OCI-LY7 (cell line): Measurements from ENCODE around the gene DMAC2. TPM values are rescaled to one million over a fixed set of nuclear protein-coding genes. Genes with fewer than 3 reads are reported as not detected.

ENCODE experiments used
- BruUV-seq: library from RNA; stranded (reverse); fragments of 400-500 nt; replicated peaks from 2 replicates; lab custom pipeline; 2021; lab: Mats Ljungman, UMichigan
- CTCF ChIA-PET: fragments of 300-600 bp; sonication (Branson Sonifier 250); formaldehyde crosslinking; loops from one replicate; lab custom pipeline; 2022; ENCODE audit warnings: antibody characterized with exemption; ENCODE audit not compliant: unreplicated experiment; lab: Charles Lee
- POLR2A ChIA-PET: fragments of 300-600 bp; sonication (Branson Sonifier 250); formaldehyde crosslinking; loops from one replicate; lab custom pipeline; 2022; ENCODE audit warnings: antibody characterized with exemption; lab: Charles Lee
- DNase-seq: peaks from one replicate; pipeline ENCODE4 v3.0.0-alpha.2; 2015; ENCODE audit warnings: low spot score
- H2AFZ ChIP-seq: fragments of 200-600 bp; sonication (generic), shearing (Covaris generic); 2 replicates; pipeline ENCODE4 v1.6.1; 2014; ENCODE audit warnings: mild to moderate bottlenecking, antibody characterized with exemption, low read length, moderate library complexity
- H3K27ac ChIP-seq: fragments of 200-600 bp; sonication (generic); 2 replicates; pipeline ENCODE4 v1.5.1; 2014; ENCODE audit warnings: mixed run types, low read depth, mild to moderate bottlenecking, moderate library complexity, low read length, inconsistent platforms; ENCODE audit not compliant: poor library complexity, severe bottlenecking
- H3K36me3 ChIP-seq: fragments of 200-600 bp; sonication (generic); 2 replicates; pipeline ENCODE4 v1.6.1; 2014; ENCODE audit warnings: mild to moderate bottlenecking, antibody characterized with exemption, low read length, moderate library complexity, mixed read lengths; ENCODE audit not compliant: insufficient read depth
- H3K4me1 ChIP-seq: fragments of 200-600 bp; sonication (generic); 2 replicates; pipeline ENCODE4 v1.5.1; 2014; ENCODE audit warnings: mild to moderate bottlenecking, low read length; ENCODE audit not compliant: insufficient read depth, poor library complexity, severe bottlenecking
- H3K4me2 ChIP-seq: fragments of 200-600 bp; sonication (generic); 2 replicates; pipeline ENCODE4 v1.6.1; 2014; ENCODE audit warnings: mild to moderate bottlenecking, low read length
- H3K4me3 ChIP-seq: fragments of 200-600 bp; sonication (generic); 2 replicates; pipeline ENCODE4 v1.5.1; 2014; ENCODE audit warnings: mild to moderate bottlenecking, low read depth, low read length; ENCODE audit not compliant: poor library complexity, severe bottlenecking
- H3K79me2 ChIP-seq: fragments of 200-600 bp; sonication (generic); 2 replicates; pipeline ENCODE4 v1.6.1; 2016; ENCODE audit warnings: low read depth, mild to moderate bottlenecking, low read length, moderate library complexity, mixed read lengths; ENCODE audit not compliant: insufficient read depth
- H3K9me2 ChIP-seq: fragments of 200-600 bp; sonication (generic); 2 replicates; pipeline ENCODE4 v1.6.1; 2016; ENCODE audit warnings: mild to moderate bottlenecking, low read length, mixed read lengths; ENCODE audit not compliant: insufficient read depth
- H3K9me3 ChIP-seq: fragments of 200-600 bp; sonication (generic); 2 replicates; pipeline ENCODE4 v1.6.1; 2014; ENCODE audit warnings: mild to moderate bottlenecking, mixed run types, low read length, mixed read lengths
- H4K20me1 ChIP-seq: fragments of 200-600 bp; sonication (generic); 2 replicates; pipeline ENCODE4 v1.6.1; 2014; ENCODE audit warnings: mild to moderate bottlenecking, antibody characterized with exemption, low read length, moderate library complexity, mixed read lengths; ENCODE audit not compliant: insufficient read depth
- EZH2phosphoT487 ChIP-seq: fragments of 200-600 bp; sonication (generic); IDR thresholded peaks from 2 replicates; pipeline ENCODE4 v1.6.1; 2018; ENCODE audit warnings: low read depth, borderline replicate concordance, mild to moderate bottlenecking, mixed run types, antibody characterized with exemption, low read length, moderate library complexity, mixed read lengths
- intact Hi-C: fragments of 100-400 bp; cut with micrococcal nuclease; formaldehyde crosslinking; loops from one replicate; pipeline ENCODE4 v1.10.0; 2022; ENCODE audit not compliant: unreplicated experiment
- total RNA-seq, 2 experiments: library from RNA; depleted of rRNA in 1 of 2; stranded (reverse); fragments of >200 nt in 1 of 2; shearing (Covaris generic) in 1 of 2; gene quantifications; 2 replicates each; pipeline ENCODE4 v1.2.3, GENCODE V29; 2014 to 2022
- TF ChIP-seq, protein P1 (sequence below): fragments of 200-600 bp; sonication (generic); conservative IDR thresholded peaks from 2 replicates; pipeline ENCODE4 v1.5.1; 2014; ENCODE audit warnings: mild to moderate bottlenecking, antibody characterized with exemption, low read length, moderate library complexity, mixed read lengths

DMAC2 gene
- total RNA-seq, 2 experiments from 2014 or later = 30.6 to 41.6 TPM

DNA sequence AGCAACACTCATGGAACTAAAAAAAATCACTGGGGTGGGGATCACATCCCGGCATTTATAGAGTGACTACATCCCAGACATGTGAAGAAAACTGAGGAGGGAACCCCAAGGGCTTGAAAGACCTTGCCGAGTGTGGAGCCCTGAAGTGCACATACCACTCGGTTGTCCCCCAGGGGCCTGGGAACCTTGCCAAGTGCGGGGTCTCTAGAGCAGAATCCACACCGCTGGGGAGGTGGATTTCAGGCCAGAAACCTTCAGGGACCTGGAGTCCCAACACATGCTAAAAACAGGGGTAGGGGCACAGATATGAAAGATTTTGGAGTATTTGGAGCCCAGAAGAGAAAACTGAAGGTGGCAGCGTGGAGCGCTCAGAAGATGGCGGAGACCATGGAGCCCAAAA, 38.5 kb upstream of the DMAC2 start:
- TF ChIP-seq, protein P1, sequence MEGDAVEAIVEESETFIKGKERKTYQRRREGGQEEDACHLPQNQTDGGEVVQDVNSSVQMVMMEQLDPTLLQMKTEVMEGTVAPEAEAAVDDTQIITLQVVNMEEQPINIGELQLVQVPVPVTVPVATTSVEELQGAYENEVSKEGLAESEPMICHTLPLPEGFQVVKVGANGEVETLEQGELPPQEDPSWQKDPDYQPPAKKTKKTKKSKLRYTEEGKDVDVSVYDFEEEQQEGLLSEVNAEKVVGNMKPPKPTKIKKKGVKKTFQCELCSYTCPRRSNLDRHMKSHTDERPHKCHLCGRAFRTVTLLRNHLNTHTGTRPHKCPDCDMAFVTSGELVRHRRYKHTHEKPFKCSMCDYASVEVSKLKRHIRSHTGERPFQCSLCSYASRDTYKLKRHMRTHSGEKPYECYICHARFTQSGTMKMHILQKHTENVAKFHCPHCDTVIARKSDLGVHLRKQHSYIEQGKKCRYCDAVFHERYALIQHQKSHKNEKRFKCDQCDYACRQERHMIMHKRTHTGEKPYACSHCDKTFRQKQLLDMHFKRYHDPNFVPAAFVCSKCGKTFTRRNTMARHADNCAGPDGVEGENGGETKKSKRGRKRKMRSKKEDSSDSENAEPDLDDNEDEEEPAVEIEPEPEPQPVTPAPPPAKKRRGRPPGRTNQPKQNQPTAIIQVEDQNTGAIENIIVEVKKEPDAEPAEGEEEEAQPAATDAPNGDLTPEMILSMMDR = no peak
- TF ChIP-seq EZH2phosphoT487 = no peak
- no peaks in the 10 kb centered on the region for H3K9me2 ChIP-seq
- no peaks in the 10 kb centered on the region for H3K9me3 ChIP-seq
- intact Hi-C loops = no loop called here
- no peak overlapping the region for H3K4me2 ChIP-seq
- ChIA-PET POLR2A (no interaction called here), CTCF (no interaction called here)
- peaks cover 11% of the 10 kb centered on the region for H3K4me1 ChIP-seq
- no peak for DNase-seq
- no peaks in the 10 kb centered on the region for H3K79me2 ChIP-seq
- no peaks in the 10 kb centered on the region for H3K36me3 ChIP-seq
- no peak overlapping the region for H3K4me3 ChIP-seq
- H3K27ac ChIP-seq = no peak overlapping the region
- no peaks in the 10 kb centered on the region for H4K20me1 ChIP-seq
- BruUV-seq = no TSS peak
- no peak overlapping the region for H2AFZ ChIP-seq

DNA sequence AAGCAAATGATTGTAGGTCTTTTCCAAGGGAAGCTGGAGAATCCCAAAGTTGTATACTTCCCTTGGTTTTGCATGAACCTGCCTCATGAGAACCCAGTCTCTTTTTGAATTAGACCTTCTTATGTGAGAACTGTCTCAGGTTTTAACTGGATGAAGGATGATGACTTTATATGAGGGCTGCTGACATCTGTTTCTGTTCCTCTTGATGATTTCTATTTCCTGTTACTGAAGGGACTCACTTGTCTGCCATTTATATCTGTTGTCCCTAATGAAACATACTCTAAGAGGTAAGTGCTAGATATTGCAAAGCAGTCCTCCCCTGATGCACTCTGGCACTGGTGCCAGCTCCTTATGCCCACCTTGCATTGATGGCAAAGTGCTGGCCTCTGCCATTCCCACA, 36.9 kb upstream of the DMAC2 start:
- CTCF ChIA-PET = no interaction called here

More for the DNA sequence above, 36.9 kb upstream of the DMAC2 start:
- TF ChIP-seq EZH2phosphoT487 = no peak
- TF ChIP-seq, protein P1 = no peak
- Histone ChIP-seq H3K9me2 (no peaks in the 10 kb centered on the region), H3K27ac (no peak overlapping the region), H3K4me3 (no peak overlapping the region), H3K36me3 (no peaks in the 10 kb centered on the region), H2AFZ (no peak overlapping the region; the same call in 1 of the 2 replicates), H3K4me2 (peak overlapping the region; percentile 25), H3K79me2 (no peaks in the 10 kb centered on the region), H3K9me3 (no peaks in the 10 kb centered on the region), H3K4me1 (peaks cover 11% of the 10 kb centered on the region), H4K20me1 (no peaks in the 10 kb centered on the region)
- POLR2A ChIA-PET = no interaction called here
- no TSS peak for BruUV-seq
- DNase-seq = peak; percentile 50
- intact Hi-C loops = no loop called here
